Measurements from ENCODE around the gene TMPRSS7. TPM values are rescaled to one million over a fixed set of nuclear protein-coding genes. Genes with fewer than 3 reads are reported as not detected.
A peak's percentile ranks its signal among the peaks of the same experiment; 100 is the strongest.

The TMPRSS7 gene
- total RNA-seq, 1 donor from 2014 or later, result not detected

- Histone ChIP-seq H3K4me1 (peaks cover 22% of the 10 kb centered on the region), H4K20me1 (ENCODE audit: low read depth) (peaks cover 17% of the 10 kb centered on the region), H3K4me2 (no peak overlapping the region), H2AFZ (replicated peaks) (no peak overlapping the region), H3K9ac (no peak overlapping the region), H3K36me3 (peaks cover 9% of the 10 kb centered on the region), H3F3A (ENCODE audit: low read depth) (peaks cover 38% of the 10 kb centered on the region), H3K27me3 (no peaks in the 10 kb centered on the region), H3K79me2 (ENCODE audit: low read depth) (peaks cover 12% of the 10 kb centered on the region), H3K27ac (peak overlapping the region; percentile 53), H3K4me3 (no peak overlapping the region), H3K9me3 (ENCODE audit: low read depth) (no peaks in the 10 kb centered on the region)
- peaks cover 37% of the 10 kb centered on the region for H3K4me1 Mint-ChIP-seq
- H3K9me3 Mint-ChIP-seq, result no peaks in the 10 kb centered on the region
- no peak for TF ChIP-seq CTCF (IDR thresholded peaks at IDR 0.05)
- TF ChIP-seq EZH2phosphoT487 (IDR thresholded peaks at IDR 0.05), result no peak
- H3K27ac Mint-ChIP-seq, result peak overlapping the region; percentile 26
- peak; percentile 34 for DNase-seq (ENCODE audit: low spot score)
- no peaks in the 10 kb centered on the region for H3K27me3 Mint-ChIP-seq (ENCODE audit: insufficient read depth, low read depth)
- peaks cover 18% of the 10 kb centered on the region for H3K36me3 Mint-ChIP-seq
- H3K4me3 Mint-ChIP-seq, result no peak overlapping the region
Observed at GRCh38 chr3:111993038-111993437, 41.5 kb upstream of the TMPRSS7 start.

- peak within 1 kb of the TSS; percentile 99 for H3K27ac Mint-ChIP-seq
- H3K4me3 Mint-ChIP-seq, result peak within 1 kb of the TSS; percentile 99
- H3K27me3 ChIP-seq, result peaks cover 20% of the 10 kb centered on the region
- peaks cover 44% of the 10 kb centered on the region for H3K4me1 ChIP-seq
- peak within 1 kb of the TSS; percentile 57 for H3K9ac ChIP-seq
- peak within 1 kb of the TSS; percentile 94 for H3K27ac ChIP-seq
- peak within 1 kb of the TSS; percentile 99 for H3K4me2 ChIP-seq
- peak; percentile 41 for TF ChIP-seq EZH2phosphoT487 (IDR thresholded peaks at IDR 0.05)
- TF ChIP-seq CTCF (IDR thresholded peaks at IDR 0.05), result no peak
- H4K20me1 ChIP-seq (ENCODE audit: low read depth), result peaks cover 36% of the 10 kb centered on the region
- H3K36me3 Mint-ChIP-seq, result peaks cover 27% of the 10 kb centered on the region
- peaks cover 8% of the 10 kb centered on the region for H3K27me3 Mint-ChIP-seq (ENCODE audit: insufficient read depth, low read depth)
- peaks cover 58% of the 10 kb centered on the region for H3K4me1 Mint-ChIP-seq
- peak within 1 kb of the TSS; percentile 57 for H2AFZ ChIP-seq (replicated peaks)
- no peaks in the 10 kb centered on the region for H3K9me3 ChIP-seq (ENCODE audit: low read depth)
- peaks cover 43% of the 10 kb centered on the region for H3F3A ChIP-seq (ENCODE audit: low read depth)
- peaks cover 29% of the 10 kb centered on the region for H3K79me2 ChIP-seq (ENCODE audit: low read depth)
- H3K9me3 Mint-ChIP-seq, result no peaks in the 10 kb centered on the region
- H3K36me3 ChIP-seq, result no peaks in the 10 kb centered on the region
- H3K4me3 ChIP-seq, result peak within 1 kb of the TSS; percentile 66
- DNase-seq (ENCODE audit: low spot score), result peak; percentile 96
Observed at GRCh38 chr3:111998636-111999483, 35.7 kb upstream of the TMPRSS7 start, which contains the start of gene TAGLN3. TAGLN3 (plus strand) TSS chr3:111998922; CDS start chr3:111999423, 501 bp downstream.

- H3K4me3 Mint-ChIP-seq, result peak overlapping the region; percentile 99
- no peaks in the 10 kb centered on the region for H3K9me3 Mint-ChIP-seq
- Histone ChIP-seq H3F3A (ENCODE audit: low read depth) (peaks cover 38% of the 10 kb centered on the region), H3K9ac (peak overlapping the region; percentile 57), H3K27ac (peak overlapping the region; percentile 94), H3K36me3 (no peaks in the 10 kb centered on the region), H3K9me3 (ENCODE audit: low read depth) (no peaks in the 10 kb centered on the region), H4K20me1 (ENCODE audit: low read depth) (peaks cover 45% of the 10 kb centered on the region), H2AFZ (replicated peaks) (peak overlapping the region; percentile 57), H3K79me2 (ENCODE audit: low read depth) (peaks cover 29% of the 10 kb centered on the region), H3K4me1 (peaks cover 45% of the 10 kb centered on the region), H3K4me2 (peak overlapping the region; percentile 99), H3K4me3 (peak overlapping the region; percentile 66), H3K27me3 (peaks cover 20% of the 10 kb centered on the region)
- H3K4me1 Mint-ChIP-seq, result peaks cover 58% of the 10 kb centered on the region
- no peak for TF ChIP-seq EZH2 (IDR thresholded peaks at IDR 0.05)
- TF ChIP-seq CTCF (IDR thresholded peaks at IDR 0.05), result no peak
- no peak for TF ChIP-seq EZH2phosphoT487 (IDR thresholded peaks at IDR 0.05)
- no peak for DNase-seq (ENCODE audit: low spot score)
- peaks cover 8% of the 10 kb centered on the region for H3K27me3 Mint-ChIP-seq (ENCODE audit: insufficient read depth, low read depth)
- peak overlapping the region; percentile 99 for H3K27ac Mint-ChIP-seq
- H3K36me3 Mint-ChIP-seq, result peaks cover 35% of the 10 kb centered on the region
Observed at GRCh38 chr3:111999484-112000324, 34.8 kb upstream of the TMPRSS7 start.
